Measurements from ENCODE around the gene PEX26. TPM values are rescaled to one million over a fixed set of nuclear protein-coding genes. Genes with fewer than 3 reads are reported as not detected.

The PEX26 gene
- total and polyA plus RNA-seq, 2 of the 13 experiments (the other 11 are each of a cell fraction or from before 2014, with no cell fraction given), result 10.6 to 25.1 TPM

- TF ChIP-seq KDM5A (IDR thresholded peaks at IDR 0.05; ENCODE audit: borderline replicate concordance, low read length) (no peak), SOX13 (IDR thresholded peaks at IDR 0.05) (no peak), SOX13 (CRISPR knock-in tag; conservative IDR thresholded peaks at IDR 0.05 in 1 of 2, IDR thresholded peaks at IDR 0.05 in 1 of 2) (peak in 1 of 2 experiments; percentile 82; a peak in 2 of 4 replicates), ZNF205 (CRISPR knock-in tag; IDR thresholded peaks at IDR 0.05) (peak; percentile 80), KAT2B (IDR thresholded peaks at IDR 0.05; ENCODE audit: borderline replicate concordance, low read depth, low read length) (no peak), NFKB2 (CRISPR knock-in tag; IDR thresholded peaks at IDR 0.05; ENCODE audit: borderline replicate concordance) (no peak), CREB1 (IDR thresholded peaks at IDR 0.05) (no peak), CREB1 (CRISPR knock-in tag; IDR thresholded peaks at IDR 0.05) (no peak), ZNF460 (CRISPR knock-in tag; IDR thresholded peaks at IDR 0.05; ENCODE audit: borderline replicate concordance) (no peak; the same call in 1 of the 2 replicates), MTF1 (CRISPR knock-in tag; IDR thresholded peaks at IDR 0.05) (no peak), GATAD2A (CRISPR knock-in tag; IDR thresholded peaks at IDR 0.05) (peak; percentile 87), MEIS2 (CRISPR knock-in tag; IDR thresholded peaks at IDR 0.05) (no peak), NFRKB (IDR thresholded peaks at IDR 0.05) (no peak), ZNF672 (CRISPR knock-in tag; IDR thresholded peaks at IDR 0.05) (no peak), RCOR2 (CRISPR knock-in tag; IDR thresholded peaks at IDR 0.05) (peak; percentile 84), IKZF4 (CRISPR knock-in tag; IDR thresholded peaks at IDR 0.05; ENCODE audit: borderline replicate concordance, low read depth, not compliant biosample characterization) (no peak), CBFB (CRISPR knock-in tag; IDR thresholded peaks at IDR 0.05) (no peak), NR2F1 (CRISPR knock-in tag; IDR thresholded peaks at IDR 0.05) (peak; percentile 92 to 95), KAT7 (CRISPR knock-in tag; IDR thresholded peaks at IDR 0.05; ENCODE audit: borderline replicate concordance) (no peak), CENPT (CRISPR knock-in tag; IDR thresholded peaks at IDR 0.05; ENCODE audit: low read depth) (no peak), HNRNPH1 (optimal IDR thresholded peaks at IDR 0.05; ENCODE audit: low read depth, low read length) (no peak), REXO4 (CRISPR knock-in tag; IDR thresholded peaks at IDR 0.05; ENCODE audit: borderline replicate concordance) (no peak), HOXD1 (CRISPR knock-in tag; IDR thresholded peaks at IDR 0.05) (no peak), ZNF382 (CRISPR knock-in tag; IDR thresholded peaks at IDR 0.05; ENCODE audit: borderline replicate concordance) (no peak), ZSCAN30 (CRISPR knock-in tag; IDR thresholded peaks at IDR 0.05) (no peak), ZNF138 (CRISPR knock-in tag; IDR thresholded peaks at IDR 0.05; ENCODE audit: low read depth) (no peak), MEF2D (CRISPR knock-in tag; IDR thresholded peaks at IDR 0.05) (no peak), TEAD2 (CRISPR knock-in tag; IDR thresholded peaks at IDR 0.05) (no peak), PITX1 (CRISPR knock-in tag; IDR thresholded peaks at IDR 0.05) (0 out of 2 replicates have a peak, but pooled peaks have one; percentile 19), ZNF281 (CRISPR knock-in tag; IDR thresholded peaks at IDR 0.05; ENCODE audit: borderline replicate concordance) (peak; percentile 27; the same call in 1 of the 2 replicates)
These were observed 33.1 kb upstream of the PEX26 start (continued) for GRCh38 chr22:18044548-18045271.
